ENCODE measurements around the gene KLHL5.

DNA sequence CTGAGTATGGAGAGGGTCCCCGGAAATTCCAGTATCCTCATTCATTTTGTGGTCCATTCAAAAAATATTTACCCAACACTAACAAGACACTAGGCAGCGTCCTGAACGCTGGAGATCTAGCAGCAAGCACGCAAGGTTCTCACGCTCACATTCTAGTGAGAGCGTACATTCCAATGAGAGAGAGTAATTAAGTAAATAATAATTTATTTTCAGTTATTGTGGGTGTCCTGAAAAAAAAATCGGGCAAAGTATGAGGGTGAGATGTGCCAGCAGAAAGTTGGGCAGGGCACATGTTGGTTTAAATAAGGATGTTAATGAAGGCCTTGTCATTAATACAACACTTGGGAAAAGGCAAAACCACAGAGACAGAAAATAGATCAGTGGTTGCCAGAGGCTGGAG lies 25.9 kb upstream of the KLHL5 start:
- TF ChIP-seq SMARCA4 (IDR thresholded peaks at IDR 0.05), result no peak
- TF ChIP-seq MAZ (CRISPR knock-in tag; conservative IDR thresholded peaks at IDR 0.05 in 1 of 2, IDR thresholded peaks at IDR 0.05 in 1 of 2), result no peak
- TF ChIP-seq SP1 (CRISPR knock-in tag; IDR thresholded peaks at IDR 0.05), result no peak
- no peak for TF ChIP-seq RAD21 (CRISPR knock-in tag; conservative IDR thresholded peaks at IDR 0.05 in 1 of 2, IDR thresholded peaks at IDR 0.05 in 1 of 2)
- no peak for TF ChIP-seq C11orf30 (IDR thresholded peaks at IDR 0.05; ENCODE audit: low read depth)
